ENCODE measurements around the gene ZBTB14. TPM values are rescaled to one million over a fixed set of nuclear protein-coding genes. Genes with fewer than 3 reads are reported as not detected.

The ZBTB14 gene
- total and polyA plus RNA-seq, 7 experiments from 2014 or later = 16.0 to 49.5 (median 26.4) TPM

GRCh38 chr18:5311301-5311989, 15.9 kb upstream of the ZBTB14 start:
- H3K4me1 ChIP-seq (ENCODE audit: control insufficient read depth in 2 of 2, insufficient read depth in 2 of 2, low read length in 2 of 2) = peaks cover 7 to 10% of the 10 kb centered on the region in 2 donors
- no peak overlapping the region for H3K4me3 ChIP-seq (ENCODE audit: low read length)
- POLR2A ChIA-PET = interaction anchor here (1.8 to 6.3 kb wide), 2 partner anchors 16 to 74 kb away, joined by 4 to 120 read pairs; partner anchors contain the start of gene ZBTB14
- H3K36me3 Mint-ChIP-seq = peaks cover 0 to 4% (median 4%) of the 10 kb centered on the region in 5 donors
- no peaks in the 10 kb centered on the region for H3K9me3 ChIP-seq (ENCODE audit: control insufficient read depth in 2 of 3, low read length in 3 of 3)
- intact Hi-C loops (cut with micrococcal nuclease) = loop anchor here in 1 of 2 donors (5.0 kb wide), 1 partner anchor 154 kb away; no protein-coding TSS in a partner anchor
- H3K36me3 ChIP-seq (ENCODE audit: control insufficient read depth in 2 of 3, insufficient read depth in 3 of 3, low read length in 3 of 3) = no peaks in the 10 kb centered on the region
- no peaks in the 10 kb centered on the region for H3K27me3 ChIP-seq (ENCODE audit: control insufficient read depth in 2 of 2, insufficient read depth in 2 of 2, low read length in 2 of 2)
- H3K27ac Mint-ChIP-seq = peak overlapping the region in 6 of 9 donors; percentile 10 to 97 (median 58)
- no peaks in the 10 kb centered on the region for H3K27me3 Mint-ChIP-seq
- H3K4me3 Mint-ChIP-seq = peak overlapping the region in 8 of 10 donors; percentile 1 to 93 (median 18)
- H3K4me1 Mint-ChIP-seq = peaks cover 17 to 40% (median 32%) of the 10 kb centered on the region in 7 donors
- ATAC-seq = no peak
- CTCF ChIA-PET = interaction anchor here (0.9 to 1.1 kb wide), 3 partner anchors 23 to 75 kb away, joined by 3 read pairs; no protein-coding TSS in a partner anchor
- no peak for DNase-seq
- no peak overlapping the region for H3K27ac ChIP-seq (ENCODE audit: low read depth, low read length)
- no peaks in the 10 kb centered on the region for H3K9me3 Mint-ChIP-seq

- Mint-ChIP-seq H3K27me3 (peaks cover 0 to 2% (median 0%) of the 10 kb centered on the region in 5 donors), H3K4me1 (peaks cover 16 to 40% (median 32%) of the 10 kb centered on the region in 7 donors), H3K4me3 (peak overlapping the region; percentile 71 to 93 (median 85)), H3K27ac (peak overlapping the region; percentile 80 to 97 (median 92)), H3K36me3 (peaks cover 0 to 4% (median 4%) of the 10 kb centered on the region in 5 donors), H3K9me3 (no peaks in the 10 kb centered on the region)
- Histone ChIP-seq H3K9me3 (ENCODE audit: control insufficient read depth in 2 of 3, low read length in 3 of 3) (no peaks in the 10 kb centered on the region), H3K36me3 (ENCODE audit: control insufficient read depth in 2 of 3, insufficient read depth in 3 of 3, low read length in 3 of 3) (no peaks in the 10 kb centered on the region), H3K4me1 (ENCODE audit: control insufficient read depth in 2 of 2, insufficient read depth in 2 of 2, low read length in 2 of 2) (peaks cover 7 to 10% of the 10 kb centered on the region in 2 donors), H3K4me3 (ENCODE audit: low read length) (peak overlapping the region; percentile 58), H3K27ac (ENCODE audit: low read depth, low read length) (peak overlapping the region; percentile 60), H3K27me3 (ENCODE audit: control insufficient read depth in 2 of 2, insufficient read depth in 2 of 2, low read length in 2 of 2) (no peaks in the 10 kb centered on the region)
- CTCF ChIA-PET = no interaction called here
- intact Hi-C loops (cut with micrococcal nuclease) = loop anchor here (1.0 to 5.0 kb wide), 5 partner anchors 9 to 153 kb away; no protein-coding TSS in a partner anchor
- POLR2A ChIA-PET = interaction anchor here (0.6 to 6.3 kb wide), 5 partner anchors 9 to 73 kb away, joined by 3 to 120 read pairs (median 3); partner anchors contain the start of gene ZBTB14
- DNase-seq = peak in 7 of 9 donors; percentile 32 to 67 (median 57)
- ATAC-seq = peak; percentile 92
Measured at GRCh38 chr18:5309888-5310470, 14.5 kb upstream of the ZBTB14 start.

- intact Hi-C loops (cut with micrococcal nuclease) = no loop called here
- Mint-ChIP-seq H3K9me3 (no peaks in the 10 kb centered on the region), H3K27ac (no peak overlapping the region), H3K4me3 (no peak overlapping the region), H3K27me3 (peaks cover 0 to 33% (median 20%) of the 10 kb centered on the region in 5 donors), H3K36me3 (no peaks in the 10 kb centered on the region), H3K4me1 (peaks cover 9 to 23% (median 21%) of the 10 kb centered on the region in 7 donors)
- ChIA-PET POLR2A (interaction anchor here (0.6 to 3.6 kb wide), 4 partner anchors 9 to 68 kb away, joined by 3 to 23 read pairs (median 13); partner anchors contain the start of gene ZBTB14), CTCF (interaction anchor here (1.1 kb wide), 1 partner anchor 11 kb away, joined by 3 read pairs; the partner anchor contains the start of gene ZBTB14)
- no peak for ATAC-seq
- Histone ChIP-seq H3K27me3 (ENCODE audit: control insufficient read depth in 2 of 2, insufficient read depth in 2 of 2, low read length in 2 of 2) (no peaks in the 10 kb centered on the region), H3K9me3 (ENCODE audit: control insufficient read depth in 2 of 3, low read length in 3 of 3) (no peaks in the 10 kb centered on the region), H3K4me1 (ENCODE audit: control insufficient read depth in 2 of 2, insufficient read depth in 2 of 2, low read length in 2 of 2) (peaks cover 7 to 10% of the 10 kb centered on the region in 2 donors), H3K4me3 (ENCODE audit: low read length) (no peak overlapping the region), H3K36me3 (ENCODE audit: control insufficient read depth in 2 of 3, insufficient read depth in 3 of 3, low read length in 3 of 3) (no peaks in the 10 kb centered on the region), H3K27ac (ENCODE audit: low read depth, low read length) (no peak overlapping the region)
- DNase-seq = no peak
Measured at GRCh38 chr18:5305835-5306234, 10.3 kb upstream of the ZBTB14 start.

- Histone ChIP-seq H3K27me3 (ENCODE audit: control insufficient read depth in 2 of 2, insufficient read depth in 2 of 2, low read length in 2 of 2) (no peaks in the 10 kb centered on the region), H3K36me3 (ENCODE audit: control insufficient read depth in 2 of 3, insufficient read depth in 3 of 3, low read length in 3 of 3) (no peaks in the 10 kb centered on the region), H3K4me3 (ENCODE audit: low read length) (no peak overlapping the region), H3K4me1 (ENCODE audit: control insufficient read depth in 2 of 2, insufficient read depth in 2 of 2, low read length in 2 of 2) (no peaks in the 10 kb centered on the region), H3K9me3 (ENCODE audit: control insufficient read depth in 2 of 3, low read length in 3 of 3) (no peaks in the 10 kb centered on the region), H3K27ac (ENCODE audit: low read depth, low read length) (no peak overlapping the region)
- Mint-ChIP-seq H3K27me3 (peaks cover 0 to 44% (median 22%) of the 10 kb centered on the region in 5 donors), H3K4me1 (peaks cover 0 to 7% (median 5%) of the 10 kb centered on the region in 7 donors), H3K4me3 (no peak overlapping the region), H3K9me3 (no peaks in the 10 kb centered on the region), H3K36me3 (no peaks in the 10 kb centered on the region), H3K27ac (no peak overlapping the region)
- ChIA-PET POLR2A (interaction anchor here (0.8 to 3.6 kb wide), 3 partner anchors 7 to 67 kb away, joined by 5 to 23 read pairs (median 23); partner anchors contain the start of gene ZBTB14), CTCF (no interaction called here)
- ATAC-seq (no peak), DNase-seq (no peak)
- intact Hi-C loops (cut with micrococcal nuclease) = no loop called here
Measured at GRCh38 chr18:5304232-5304631, 8.7 kb upstream of the ZBTB14 start.

GRCh38 chr18:5303636-5304035, 8.1 kb upstream of the ZBTB14 start:
- no peak overlapping the region for H3K4me3 Mint-ChIP-seq
- H3K27me3 Mint-ChIP-seq = peaks cover 0 to 47% (median 22%) of the 10 kb centered on the region in 5 donors
- H3K9me3 Mint-ChIP-seq = no peaks in the 10 kb centered on the region
- CTCF ChIA-PET = no interaction called here
- H3K36me3 Mint-ChIP-seq = no peaks in the 10 kb centered on the region
- no peak overlapping the region for H3K27ac ChIP-seq (ENCODE audit: low read depth, low read length)
- DNase-seq (no peak), ATAC-seq (no peak)
- intact Hi-C loops (cut with micrococcal nuclease) = no loop called here
- H3K27ac Mint-ChIP-seq = peak overlapping the region in 1 of 9 donors; percentile 1
- H3K4me1 Mint-ChIP-seq = peaks cover 0 to 1% (median 0%) of the 10 kb centered on the region in 7 donors
- H3K27me3 ChIP-seq (ENCODE audit: control insufficient read depth in 2 of 2, insufficient read depth in 2 of 2, low read length in 2 of 2) = no peaks in the 10 kb centered on the region
- POLR2A ChIA-PET = interaction anchor here (0.6 to 3.6 kb wide), 3 partner anchors 9 to 207 kb away, joined by 3 to 23 read pairs (median 5); partner anchors contain the start of gene ZBTB14
- H3K4me1 ChIP-seq (ENCODE audit: control insufficient read depth in 2 of 2, insufficient read depth in 2 of 2, low read length in 2 of 2) = no peaks in the 10 kb centered on the region
- no peaks in the 10 kb centered on the region for H3K36me3 ChIP-seq (ENCODE audit: control insufficient read depth in 2 of 3, insufficient read depth in 3 of 3, low read length in 3 of 3)
- no peak overlapping the region for H3K4me3 ChIP-seq (ENCODE audit: low read length)
- H3K9me3 ChIP-seq (ENCODE audit: control insufficient read depth in 2 of 3, low read length in 3 of 3) = no peaks in the 10 kb centered on the region

GRCh38 chr18:5302606-5303005, 7.1 kb upstream of the ZBTB14 start:
- DNase-seq = no peak
- peaks cover 0 to 4% (median 3%) of the 10 kb centered on the region in 7 donors for H3K4me1 Mint-ChIP-seq
- H3K27ac Mint-ChIP-seq = no peak overlapping the region
- no peaks in the 10 kb centered on the region for H3K36me3 Mint-ChIP-seq
- Histone ChIP-seq H3K9me3 (ENCODE audit: control insufficient read depth in 2 of 3, low read length in 3 of 3) (no peaks in the 10 kb centered on the region), H3K4me1 (ENCODE audit: control insufficient read depth in 2 of 2, insufficient read depth in 2 of 2, low read length in 2 of 2) (peaks cover 0 to 2% of the 10 kb centered on the region in 2 donors), H3K27me3 (ENCODE audit: control insufficient read depth in 2 of 2, insufficient read depth in 2 of 2, low read length in 2 of 2) (no peaks in the 10 kb centered on the region), H3K27ac (ENCODE audit: low read depth, low read length) (no peak overlapping the region), H3K4me3 (ENCODE audit: low read length) (no peak overlapping the region), H3K36me3 (ENCODE audit: control insufficient read depth in 2 of 3, insufficient read depth in 3 of 3, low read length in 3 of 3) (no peaks in the 10 kb centered on the region)
- H3K4me3 Mint-ChIP-seq = no peak overlapping the region
- no peaks in the 10 kb centered on the region for H3K9me3 Mint-ChIP-seq
- ChIA-PET CTCF (no interaction called here), POLR2A (no interaction called here)
- H3K27me3 Mint-ChIP-seq = peaks cover 0 to 47% (median 22%) of the 10 kb centered on the region in 5 donors
- no peak for ATAC-seq
- intact Hi-C loops (cut with micrococcal nuclease) = no loop called here

Measured in naive thymus-derived CD4-positive, alpha-beta T cell (primary cell).